Tibial artery (tissue), 4 donors: ENCODE results near the gene CARD16.

Source experiments
- DNase-seq, 2 donors: peaks; one replicate each; pipeline ENCODE4 v3.0.0-alpha.2; 2019
- H3K27ac ChIP-seq, 2 donors: fragments of 200-600 bp; sonication (generic) in 1 of 2; 1 replicate in 1 of 2; 2 replicates in 1 of 2; pipeline ENCODE4 v1.5.1; 2018 to 2019; ENCODE audit warnings: mild to moderate bottlenecking in 1 of 2
- H3K27me3 ChIP-seq, 2 donors: fragments of 200-600 bp; sonication (generic) in 1 of 2; one replicate each; pipeline versions ENCODE4 v1.5.1 to v1.6.0; 2016 to 2019
- H3K36me3 ChIP-seq, 3 donors: fragments of 200-600 bp; sonication (generic) in 2 of 3; one replicate each; pipeline ENCODE4 v1.5.1; 2016 to 2019; ENCODE audit warnings: mild to moderate bottlenecking in 2 of 3
- H3K4me1 ChIP-seq, 4 donors: fragments of 200-600 bp; sonication (generic) in 2 of 4; 1 replicate in 3 of 4; 2 replicates in 1 of 4; pipeline ENCODE4 v1.5.1; 2016 to 2019
- H3K4me3 ChIP-seq, 2 donors: fragments of 200-600 bp; sonication (generic) in 1 of 2; 1 replicate in 1 of 2; 2 replicates in 1 of 2; pipeline ENCODE4 v1.5.1; 2018 to 2019; ENCODE audit warnings: mild to moderate bottlenecking in 2 of 2
- H3K9me3 ChIP-seq, 3 donors: fragments of 200-600 bp; sonication (generic) in 1 of 3; one replicate each; pipeline ENCODE4 v1.5.1; 2016 to 2019
- intact Hi-C: fragments of 100-400 bp; cut with DNase I; formaldehyde crosslinking; loops from one replicate; pipeline ENCODE4 v1.15.0; 2023; ENCODE audit warnings: low total_unique reads
- TF ChIP-seq, protein P1 (sequence below), 2 experiments: fragments of 200-600 bp in 1 of 2; fragments of 450-650 bp in 1 of 2; IDR thresholded peaks; one replicate each; pipeline ENCODE4 v1.5.1; 2017 to 2019; ENCODE audit warnings: antibody characterized with exemption in 2 of 2, mild to moderate bottlenecking in 1 of 2, moderate library complexity in 1 of 2

The CARD16 gene

DNA sequence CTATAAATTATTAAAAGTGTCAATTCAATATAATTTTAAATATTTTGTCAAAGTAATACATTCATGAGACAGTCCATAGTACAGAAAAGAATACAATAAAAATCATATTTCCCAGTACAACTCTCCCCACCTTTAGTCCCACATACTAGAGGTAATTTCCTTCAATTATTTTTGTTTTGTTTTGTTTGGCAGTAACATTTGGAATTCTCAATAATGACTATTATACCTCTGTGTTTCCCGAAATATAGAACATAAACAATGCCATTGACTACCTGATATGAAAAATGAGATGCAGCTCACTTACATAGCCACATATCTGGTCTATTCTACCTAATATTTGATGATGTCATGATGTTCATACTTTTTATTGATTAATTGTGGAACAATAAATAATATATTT, 52.4 kb downstream of the CARD16 start:
- no peaks in the 10 kb centered on the region for H3K36me3 ChIP-seq
- DNase-seq, result no peak
- H3K9me3 ChIP-seq, result peaks cover 0 to 10% (median 6%) of the 10 kb centered on the region in 3 donors
- no peaks in the 10 kb centered on the region for H3K27me3 ChIP-seq
- H3K4me3 ChIP-seq, result no peak overlapping the region
- TF ChIP-seq, protein P1, sequence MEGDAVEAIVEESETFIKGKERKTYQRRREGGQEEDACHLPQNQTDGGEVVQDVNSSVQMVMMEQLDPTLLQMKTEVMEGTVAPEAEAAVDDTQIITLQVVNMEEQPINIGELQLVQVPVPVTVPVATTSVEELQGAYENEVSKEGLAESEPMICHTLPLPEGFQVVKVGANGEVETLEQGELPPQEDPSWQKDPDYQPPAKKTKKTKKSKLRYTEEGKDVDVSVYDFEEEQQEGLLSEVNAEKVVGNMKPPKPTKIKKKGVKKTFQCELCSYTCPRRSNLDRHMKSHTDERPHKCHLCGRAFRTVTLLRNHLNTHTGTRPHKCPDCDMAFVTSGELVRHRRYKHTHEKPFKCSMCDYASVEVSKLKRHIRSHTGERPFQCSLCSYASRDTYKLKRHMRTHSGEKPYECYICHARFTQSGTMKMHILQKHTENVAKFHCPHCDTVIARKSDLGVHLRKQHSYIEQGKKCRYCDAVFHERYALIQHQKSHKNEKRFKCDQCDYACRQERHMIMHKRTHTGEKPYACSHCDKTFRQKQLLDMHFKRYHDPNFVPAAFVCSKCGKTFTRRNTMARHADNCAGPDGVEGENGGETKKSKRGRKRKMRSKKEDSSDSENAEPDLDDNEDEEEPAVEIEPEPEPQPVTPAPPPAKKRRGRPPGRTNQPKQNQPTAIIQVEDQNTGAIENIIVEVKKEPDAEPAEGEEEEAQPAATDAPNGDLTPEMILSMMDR (IDR thresholded peaks at IDR 0.05), result no peak
- H3K4me1 ChIP-seq, result no peaks in the 10 kb centered on the region
- no peak overlapping the region for H3K27ac ChIP-seq
- intact Hi-C loops, result no loop called here

DNA sequence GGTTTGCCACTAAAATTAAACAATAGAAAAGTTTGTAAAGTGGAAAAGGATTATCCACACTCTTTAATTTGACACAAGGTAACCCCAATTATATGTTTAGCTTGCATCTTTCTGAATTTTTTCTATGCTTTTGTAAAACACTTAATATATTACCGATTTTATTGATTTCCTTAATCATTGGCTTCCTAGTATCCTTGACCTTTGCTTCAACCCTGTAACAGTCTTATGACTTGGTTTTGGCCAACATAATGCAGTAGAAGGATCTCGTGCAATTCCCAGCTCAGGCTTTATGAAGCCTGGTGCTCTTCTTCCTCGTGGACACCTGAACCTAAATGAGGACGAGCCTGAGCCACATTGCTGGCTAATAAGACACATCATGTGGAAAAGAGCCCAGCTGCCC, 53.1 kb downstream of the CARD16 start:
- Histone ChIP-seq H3K9me3 (peaks cover 0 to 10% (median 6%) of the 10 kb centered on the region in 3 donors), H3K4me1 (no peaks in the 10 kb centered on the region), H3K27ac (no peak overlapping the region), H3K27me3 (no peaks in the 10 kb centered on the region), H3K36me3 (no peaks in the 10 kb centered on the region), H3K4me3 (no peak overlapping the region)
- no peak for DNase-seq
- TF ChIP-seq, protein P1 (IDR thresholded peaks at IDR 0.05), result no peak
- intact Hi-C loops, result no loop called here
